ENCODE results near the gene SARDH. TPM values are rescaled to one million over a fixed set of nuclear protein-coding genes. Genes with fewer than 3 reads are reported as not detected.

Gene SARDH
- total and polyA plus RNA-seq, 4 experiments from 2014 or later, result 2.5 to 19.3 (median 11.4) TPM

GRCh38 chr9:133700819-133701320 lies 37.3 kb downstream of the SARDH start:
- intact Hi-C loops (cut with micrococcal nuclease), result no loop called here

DNA sequence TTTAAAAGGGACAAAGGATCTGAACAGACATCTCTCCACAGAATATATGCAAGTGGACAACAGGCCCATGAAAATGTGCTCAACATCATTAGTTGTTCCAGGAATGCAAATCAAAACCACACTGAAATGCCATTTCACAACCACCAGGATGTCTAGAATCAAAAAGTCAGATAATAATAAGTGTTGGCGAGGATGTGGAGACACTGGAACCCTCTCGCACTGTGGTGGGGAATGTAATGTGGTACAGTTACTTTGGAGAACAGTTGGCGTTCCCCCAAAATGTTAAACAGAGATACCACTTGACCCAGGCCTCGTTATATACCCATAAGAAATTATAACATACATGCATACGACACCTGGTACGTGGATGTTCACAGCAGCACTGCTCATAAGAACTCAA lies 38.6 kb downstream of the SARDH start:
- peak overlapping the region in 4 of 7 donors; percentile 3 to 96 (median 54) for H3K27ac Mint-ChIP-seq
- ChIA-PET CTCF (ENCODE audit: partially characterized antibody) (interaction anchor here (3.1 kb wide), 1 partner anchor 16 kb away, joined by 12 read pairs; no protein-coding TSS in a partner anchor), POLR2A (ENCODE audit: partially characterized antibody) (interaction anchor here (1.5 to 4.3 kb wide), 2 partner anchors 10 to 15 kb away, joined by 6 to 140 read pairs; no protein-coding TSS in a partner anchor)
- H3K36me3 Mint-ChIP-seq, result peaks cover 4 to 6% of the 10 kb centered on the region in 2 donors
- no peak for DNase-seq
- H3K27me3 Mint-ChIP-seq, result no peaks in the 10 kb centered on the region
- H3K4me1 Mint-ChIP-seq, result peaks cover 41 to 72% (median 58%) of the 10 kb centered on the region in 4 donors
- H3K4me3 Mint-ChIP-seq, result peak overlapping the region in 1 of 8 donors; percentile 14
- H3K4me3 ChIP-seq (ENCODE audit: low read length in 2 of 2), result peak overlapping the region in 1 of 2 donors; percentile 18
- no peaks in the 10 kb centered on the region for H3K36me3 ChIP-seq (ENCODE audit: insufficient read depth, low read length)
- no peaks in the 10 kb centered on the region for H3K27me3 ChIP-seq (ENCODE audit: insufficient read depth, low read length)
- peaks cover 66% of the 10 kb centered on the region for H3K4me1 ChIP-seq (ENCODE audit: insufficient read depth, low read length)
- H3K9me3 Mint-ChIP-seq, result no peaks in the 10 kb centered on the region
- H3K27ac ChIP-seq (ENCODE audit: low read depth, low read length), result no peak overlapping the region
- intact Hi-C loops (cut with micrococcal nuclease), result no loop called here
- no peaks in the 10 kb centered on the region for H3K9me3 ChIP-seq (ENCODE audit: control insufficient read depth in 1 of 2, low read length in 2 of 2)

More at GRCh38 chr9:133700819-133701320, 37.3 kb downstream of the SARDH start:
- Histone ChIP-seq H3K36me3 (ENCODE audit: insufficient read depth, low read length) (no peaks in the 10 kb centered on the region), H3K4me1 (ENCODE audit: insufficient read depth, low read length) (peaks cover 66% of the 10 kb centered on the region), H3K4me3 (ENCODE audit: low read length in 2 of 2) (peak overlapping the region in 1 of 2 donors; percentile 61), H3K27me3 (ENCODE audit: insufficient read depth, low read length) (no peaks in the 10 kb centered on the region), H3K9me3 (ENCODE audit: control insufficient read depth in 1 of 2, low read length in 2 of 2) (no peaks in the 10 kb centered on the region), H3K27ac (ENCODE audit: low read depth, low read length) (peak overlapping the region; percentile 74)
- DNase-seq, result no peak
- Mint-ChIP-seq H3K36me3 (peaks cover 0 to 2% of the 10 kb centered on the region in 2 donors), H3K4me3 (peak overlapping the region; percentile 68 to 93 (median 84)), H3K4me1 (peaks cover 39 to 75% (median 60%) of the 10 kb centered on the region in 4 donors), H3K27ac (peak overlapping the region; percentile 96 to 99 (median 98)), H3K9me3 (no peaks in the 10 kb centered on the region), H3K27me3 (no peaks in the 10 kb centered on the region)
- ChIA-PET CTCF (ENCODE audit: partially characterized antibody) (interaction anchor here (1.0 to 3.1 kb wide), 7 partner anchors 9 to 37 kb away, joined by 3 to 13 read pairs (median 7); partner anchors contain the start of gene SARDH), POLR2A (ENCODE audit: partially characterized antibody) (interaction anchor here (1.1 to 4.3 kb wide), 10 partner anchors 8 to 330 kb away, joined by 4 to 140 read pairs (median 6); no protein-coding TSS in a partner anchor)

DNA sequence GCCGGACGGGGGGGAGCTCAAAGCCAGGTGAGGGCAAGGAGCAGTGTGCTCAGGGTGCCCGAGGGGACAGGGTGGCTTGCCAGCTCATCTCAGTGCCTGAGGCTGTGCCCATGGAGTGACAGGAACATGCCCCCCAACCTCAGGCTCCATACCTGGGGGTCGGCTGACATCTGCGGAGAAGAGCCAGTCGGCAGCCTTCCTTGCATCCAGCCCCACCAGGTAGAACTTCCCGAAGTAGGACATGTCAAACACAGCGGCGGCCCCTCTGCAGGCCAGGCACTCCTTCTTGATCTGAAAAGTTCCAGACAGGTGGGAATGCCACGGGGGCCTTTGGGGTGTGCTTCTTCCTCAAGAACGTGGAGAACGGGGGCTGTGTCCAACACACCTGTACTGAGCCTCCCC lies 42.1 kb downstream of the SARDH start:
- ChIA-PET POLR2A (ENCODE audit: partially characterized antibody) (interaction anchor here (1.3 to 1.7 kb wide), 2 partner anchors 13 to 19 kb away, joined by 3 read pairs; no protein-coding TSS in a partner anchor), CTCF (ENCODE audit: partially characterized antibody) (interaction anchor here (1.1 to 1.6 kb wide), 2 partner anchors 19 to 46 kb away, joined by 3 to 5 read pairs; no protein-coding TSS in a partner anchor)
- H3K27ac ChIP-seq (ENCODE audit: low read depth, low read length), result no peak overlapping the region
- peak overlapping the region in 1 of 8 donors; percentile 9 for H3K4me3 Mint-ChIP-seq
- no peaks in the 10 kb centered on the region for H3K27me3 Mint-ChIP-seq
- no peaks in the 10 kb centered on the region for H3K36me3 ChIP-seq (ENCODE audit: insufficient read depth, low read length)
- H3K4me1 Mint-ChIP-seq, result peaks cover 32 to 46% (median 40%) of the 10 kb centered on the region in 4 donors
- peaks cover 35% of the 10 kb centered on the region for H3K4me1 ChIP-seq (ENCODE audit: insufficient read depth, low read length)
- no peaks in the 10 kb centered on the region for H3K9me3 Mint-ChIP-seq
- H3K27me3 ChIP-seq (ENCODE audit: insufficient read depth, low read length), result no peaks in the 10 kb centered on the region
- intact Hi-C loops (cut with micrococcal nuclease), result no loop called here
- no peak for DNase-seq
- H3K4me3 ChIP-seq (ENCODE audit: low read length in 2 of 2), result no peak overlapping the region
- H3K9me3 ChIP-seq (ENCODE audit: control insufficient read depth in 1 of 2, low read length in 2 of 2), result no peaks in the 10 kb centered on the region
- no peak overlapping the region for H3K27ac Mint-ChIP-seq
- H3K36me3 Mint-ChIP-seq, result peaks cover 4 to 6% of the 10 kb centered on the region in 2 donors

DNA sequence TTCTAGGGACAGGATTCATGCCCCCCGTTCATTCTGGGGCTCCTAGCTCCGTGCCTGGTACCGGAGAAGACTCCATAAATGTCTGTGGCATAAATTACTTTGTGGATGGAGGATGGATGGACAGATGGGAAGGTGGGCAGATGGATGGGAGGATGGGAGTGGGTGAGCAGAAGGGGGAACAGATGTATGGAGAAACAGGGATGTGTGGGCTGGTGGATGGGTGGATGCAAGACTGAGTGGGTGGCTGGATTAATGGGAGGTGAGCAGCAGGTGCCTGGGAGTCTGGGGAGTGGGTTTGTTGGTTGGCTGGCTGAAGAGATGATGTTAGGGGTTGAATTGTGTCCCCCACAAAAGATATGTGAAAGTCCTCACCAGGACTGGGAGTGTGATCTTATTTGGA lies 43.5 kb downstream of the SARDH start:
- POLR2A ChIA-PET (ENCODE audit: partially characterized antibody), result interaction anchor here (2.8 kb wide), 1 partner anchor 11 kb away, joined by 12 read pairs; no protein-coding TSS in a partner anchor
- H3K27ac ChIP-seq (ENCODE audit: low read depth, low read length), result no peak overlapping the region
- Mint-ChIP-seq H3K9me3 (no peaks in the 10 kb centered on the region), H3K27ac (peak overlapping the region in 3 of 7 donors; percentile 16 to 89 (median 54)), H3K27me3 (no peaks in the 10 kb centered on the region), H3K4me3 (no peak overlapping the region), H3K36me3 (peaks cover 4 to 6% of the 10 kb centered on the region in 2 donors), H3K4me1 (peaks cover 22 to 33% (median 30%) of the 10 kb centered on the region in 4 donors)
- DNase-seq, result no peak
- no peaks in the 10 kb centered on the region for H3K27me3 ChIP-seq (ENCODE audit: insufficient read depth, low read length)
- H3K36me3 ChIP-seq (ENCODE audit: insufficient read depth, low read length), result no peaks in the 10 kb centered on the region
- peaks cover 21% of the 10 kb centered on the region for H3K4me1 ChIP-seq (ENCODE audit: insufficient read depth, low read length)
- no peaks in the 10 kb centered on the region for H3K9me3 ChIP-seq (ENCODE audit: control insufficient read depth in 1 of 2, low read length in 2 of 2)
- H3K4me3 ChIP-seq (ENCODE audit: low read length in 2 of 2), result no peak overlapping the region
- intact Hi-C loops (cut with micrococcal nuclease), result no loop called here
- CTCF ChIA-PET (ENCODE audit: partially characterized antibody), result no interaction called here

DNA sequence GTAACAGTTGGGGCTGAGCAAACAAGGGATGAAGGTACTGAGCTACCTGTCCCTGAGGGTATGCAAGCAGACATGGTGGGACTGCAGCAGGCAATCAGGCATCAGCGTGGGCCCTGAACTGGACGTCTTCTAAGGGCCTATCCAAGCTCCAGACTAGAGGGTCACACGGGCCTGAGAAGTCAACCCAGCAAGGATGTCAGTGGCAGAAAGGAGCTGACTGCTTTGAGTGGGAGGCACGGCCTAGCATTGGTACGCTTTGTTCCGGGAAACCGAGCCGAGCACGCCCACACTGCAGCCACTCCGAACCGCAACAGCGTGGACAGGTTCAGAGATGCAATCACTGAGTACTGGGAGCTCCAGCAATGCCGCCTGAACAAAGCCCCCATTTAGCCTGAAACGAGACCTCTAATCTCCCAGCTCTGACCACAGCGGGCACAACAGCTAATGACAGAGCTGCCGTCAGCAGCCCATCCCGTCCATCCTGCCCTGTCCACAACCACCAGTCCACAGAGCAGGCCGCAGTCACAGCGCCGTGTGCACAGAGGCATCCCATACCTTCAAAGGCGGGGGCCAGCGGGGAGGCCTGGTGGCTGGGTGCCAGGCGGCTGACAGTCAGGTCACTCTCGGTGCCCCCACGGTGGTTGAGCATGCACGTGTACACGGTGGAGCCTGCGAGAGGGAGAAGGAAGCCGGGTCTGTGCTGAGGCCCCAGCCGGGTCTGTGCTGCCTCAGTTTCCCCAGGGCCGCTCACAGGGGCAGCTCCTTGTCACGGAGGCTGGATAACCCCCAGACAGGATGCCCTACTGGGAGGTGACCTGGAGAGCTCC lies 44.2 kb downstream of the SARDH start:
- H3K9me3 Mint-ChIP-seq, result no peaks in the 10 kb centered on the region
- DNase-seq, result no peak
- no peaks in the 10 kb centered on the region for H3K27me3 Mint-ChIP-seq
- peaks cover 19 to 26% (median 25%) of the 10 kb centered on the region in 4 donors for H3K4me1 Mint-ChIP-seq
- no peaks in the 10 kb centered on the region for H3K27me3 ChIP-seq (ENCODE audit: insufficient read depth, low read length)
- H3K36me3 Mint-ChIP-seq, result peaks cover 4 to 6% of the 10 kb centered on the region in 2 donors
- no peaks in the 10 kb centered on the region for H3K36me3 ChIP-seq (ENCODE audit: insufficient read depth, low read length)
- intact Hi-C loops (cut with micrococcal nuclease), result no loop called here
- ChIA-PET POLR2A (ENCODE audit: partially characterized antibody) (interaction anchor here (0.7 to 2.8 kb wide), 2 partner anchors 9 to 11 kb away, joined by 3 to 12 read pairs; no protein-coding TSS in a partner anchor), CTCF (ENCODE audit: partially characterized antibody) (interaction anchor here (0.9 kb wide), 1 partner anchor 22 kb away, joined by 3 read pairs; no protein-coding TSS in a partner anchor)
- no peak overlapping the region for H3K27ac ChIP-seq (ENCODE audit: low read depth, low read length)
- H3K4me3 Mint-ChIP-seq, result no peak overlapping the region
- peak overlapping the region in 3 of 7 donors; percentile 6 to 70 (median 68) for H3K27ac Mint-ChIP-seq
- no peak overlapping the region for H3K4me3 ChIP-seq (ENCODE audit: low read length in 2 of 2)
- peaks cover 16% of the 10 kb centered on the region for H3K4me1 ChIP-seq (ENCODE audit: insufficient read depth, low read length)
- no peaks in the 10 kb centered on the region for H3K9me3 ChIP-seq (ENCODE audit: control insufficient read depth in 1 of 2, low read length in 2 of 2)

GRCh38 chr9:133693116-133693515 lies 45.0 kb downstream of the SARDH start:
- H3K4me3 Mint-ChIP-seq, result no peak overlapping the region
- intact Hi-C loops (cut with micrococcal nuclease), result no loop called here
- no peaks in the 10 kb centered on the region for H3K9me3 Mint-ChIP-seq
- Histone ChIP-seq H3K27me3 (ENCODE audit: insufficient read depth, low read length) (no peaks in the 10 kb centered on the region), H3K36me3 (ENCODE audit: insufficient read depth, low read length) (no peaks in the 10 kb centered on the region), H3K4me3 (ENCODE audit: low read length in 2 of 2) (no peak overlapping the region), H3K27ac (ENCODE audit: low read depth, low read length) (no peak overlapping the region), H3K4me1 (ENCODE audit: insufficient read depth, low read length) (peaks cover 8% of the 10 kb centered on the region), H3K9me3 (ENCODE audit: control insufficient read depth in 1 of 2, low read length in 2 of 2) (no peaks in the 10 kb centered on the region)
- ChIA-PET CTCF (ENCODE audit: partially characterized antibody) (no interaction called here), POLR2A (ENCODE audit: partially characterized antibody) (interaction anchor here (1.3 to 2.8 kb wide), 2 partner anchors 10 to 16 kb away, joined by 4 to 12 read pairs; no protein-coding TSS in a partner anchor)
- H3K27ac Mint-ChIP-seq, result peak overlapping the region in 1 of 7 donors; percentile 72
- H3K27me3 Mint-ChIP-seq, result no peaks in the 10 kb centered on the region
- H3K36me3 Mint-ChIP-seq, result peaks cover 4 to 6% of the 10 kb centered on the region in 2 donors
- no peak for DNase-seq
- H3K4me1 Mint-ChIP-seq, result peaks cover 12 to 18% (median 17%) of the 10 kb centered on the region in 4 donors
